NCI-H2107 treated with DMSO at 0.1 percent for 48 hours (cell line): ENCODE results near the gene KDM8.
A peak's percentile ranks its signal among the peaks of the same experiment; 100 is the strongest.

ENCODE experiments used
- DNase-seq: peaks from one replicate; lab custom pipeline; 2025; ENCODE audit not compliant: unreplicated experiment; lab: John Stamatoyannopoulos, UW

The KDM8 gene

DNA sequence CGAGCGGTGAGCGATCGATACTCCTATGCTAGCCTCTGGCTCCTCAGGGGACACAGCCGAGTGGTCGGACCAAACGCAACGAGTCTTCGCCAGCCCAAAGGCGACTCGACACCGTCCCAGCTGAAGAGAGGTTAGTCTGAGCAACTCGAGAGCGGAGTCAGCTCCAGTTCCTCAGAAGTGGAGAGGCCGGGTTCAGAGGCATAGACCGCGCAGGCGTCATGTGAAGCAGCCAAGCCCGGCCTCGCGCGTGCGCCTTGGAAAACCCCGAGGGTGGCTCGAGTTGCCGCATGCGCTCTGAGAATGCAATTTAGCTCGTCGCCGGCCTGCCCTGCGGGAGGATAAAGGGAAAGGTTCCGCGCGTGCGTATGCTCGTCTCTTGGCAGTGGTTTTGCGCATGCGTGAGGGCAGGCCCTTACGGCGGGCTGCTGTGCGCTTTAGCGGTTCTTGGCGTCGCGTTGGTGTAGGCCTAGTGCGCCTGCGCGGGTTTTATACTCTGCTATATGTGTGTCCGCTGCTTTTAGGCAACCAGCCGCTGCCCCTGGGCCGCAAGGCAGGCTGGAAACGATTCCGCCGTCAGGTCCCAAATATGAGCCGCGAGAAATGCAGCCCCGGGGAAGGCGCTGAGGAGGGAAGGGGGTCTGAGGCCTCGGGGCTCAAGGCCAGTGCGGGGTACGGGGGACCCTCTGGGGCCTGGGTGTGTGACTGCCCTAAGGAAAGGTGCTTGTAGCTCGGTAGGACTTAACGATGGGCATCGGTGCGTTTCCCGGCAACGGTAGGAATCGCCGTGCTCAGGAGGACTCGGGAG lies at the start of gene KDM8:
Gene KDM8, plus strand, starts transcription at position 20 of the 805 bp plus-strand sequence. CDS start 6,598 bp downstream, outside the sequence.
- DNase-seq: peak; percentile 98

DNA sequence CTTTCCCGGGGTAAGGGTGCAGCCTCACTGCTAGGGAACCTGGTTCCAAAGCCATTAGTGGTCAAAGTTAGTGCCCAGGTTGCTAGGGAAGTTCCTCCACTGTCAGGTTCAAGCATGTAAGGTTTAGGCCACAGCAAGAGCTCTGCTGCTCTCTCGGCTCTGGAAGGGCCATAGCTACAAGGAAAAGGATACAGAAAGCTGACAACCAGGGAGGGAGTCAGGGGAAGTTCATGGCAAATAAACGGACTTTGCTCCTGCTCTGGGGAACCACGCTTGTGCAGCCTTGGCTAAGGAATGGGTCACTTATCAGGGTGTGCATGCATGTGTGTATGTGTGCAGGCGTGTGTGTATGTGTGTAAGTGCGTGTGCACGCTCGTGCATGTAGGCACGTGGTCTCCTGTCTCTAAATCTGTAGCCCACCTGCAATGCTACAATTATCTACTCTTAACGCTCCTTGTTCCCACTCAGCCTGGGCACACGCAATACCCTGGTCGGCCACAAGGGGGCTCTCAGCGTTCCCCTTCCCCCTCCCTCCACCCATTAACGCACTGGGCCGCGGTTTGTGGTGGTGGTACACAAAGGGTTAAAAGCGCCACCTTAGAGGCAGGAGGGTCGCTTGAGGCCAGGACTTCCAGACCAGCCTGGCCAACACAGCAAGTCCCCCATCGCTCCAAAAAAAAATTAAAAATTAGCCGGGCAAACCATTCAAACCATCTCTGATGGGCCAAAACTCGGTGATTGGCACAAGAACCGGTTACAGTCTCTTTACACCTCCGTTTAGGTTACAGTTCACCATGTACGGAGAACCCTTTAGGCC lies 48.4 kb upstream of the KDM8 start:
- no peak for DNase-seq

DNA sequence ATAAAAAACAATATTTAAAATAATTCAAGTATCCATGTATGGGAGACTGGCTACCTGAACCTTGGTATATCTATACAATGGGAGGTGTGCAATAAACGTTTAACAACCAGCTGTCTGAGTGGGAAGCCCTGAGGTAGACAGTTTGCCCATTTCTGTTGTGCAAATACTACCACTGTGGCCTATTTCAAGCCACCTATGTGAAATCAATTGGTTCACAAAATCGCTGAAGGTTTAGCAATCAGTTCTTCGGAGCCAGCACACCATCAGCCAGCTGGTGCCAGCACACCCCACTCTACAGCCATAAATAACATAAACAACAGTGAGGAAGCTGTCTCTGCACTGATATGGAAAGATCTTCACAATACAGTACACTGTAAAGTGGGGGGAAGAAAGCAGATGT lies 46.7 kb upstream of the KDM8 start:
- DNase-seq: no peak

DNA sequence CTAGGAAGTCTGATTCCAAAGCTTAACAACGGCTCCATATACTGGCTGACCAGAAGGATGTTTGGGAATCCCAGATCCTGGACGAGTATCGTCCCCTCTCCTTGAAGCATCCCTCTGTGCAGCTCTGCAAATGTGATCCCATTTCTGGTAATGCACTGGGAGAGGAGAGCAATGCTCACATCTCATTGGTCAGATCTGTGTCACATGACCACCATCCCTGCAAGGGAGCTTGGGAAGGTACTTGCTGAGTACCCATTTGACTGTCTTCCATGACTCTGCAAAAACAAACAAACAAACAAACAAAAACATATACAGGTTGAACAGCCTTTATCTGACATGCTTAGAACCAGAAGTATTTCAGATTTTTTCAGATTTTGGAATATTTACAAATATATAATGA lies 41.9 kb upstream of the KDM8 start:
- DNase-seq: no peak

DNA sequence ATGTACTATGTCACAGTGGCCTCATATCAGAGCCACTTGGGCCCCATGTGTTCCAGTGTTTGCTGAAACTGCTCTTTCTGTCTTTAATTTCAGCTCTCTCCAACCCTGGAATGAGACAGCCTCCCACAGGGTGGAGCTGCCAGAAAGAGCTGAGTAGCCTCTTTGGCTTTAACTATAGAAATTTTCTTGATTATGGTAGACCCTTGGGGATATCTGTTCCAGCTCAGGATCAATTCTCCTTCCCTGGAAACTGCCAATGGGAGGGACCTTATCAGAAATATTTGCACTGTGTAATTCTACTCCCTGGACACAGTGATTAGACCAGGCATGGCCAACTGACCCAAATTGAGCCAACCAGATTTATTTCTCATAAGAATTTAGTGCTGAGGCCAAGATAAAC lies 39.0 kb upstream of the KDM8 start:
- no peak for DNase-seq

DNA sequence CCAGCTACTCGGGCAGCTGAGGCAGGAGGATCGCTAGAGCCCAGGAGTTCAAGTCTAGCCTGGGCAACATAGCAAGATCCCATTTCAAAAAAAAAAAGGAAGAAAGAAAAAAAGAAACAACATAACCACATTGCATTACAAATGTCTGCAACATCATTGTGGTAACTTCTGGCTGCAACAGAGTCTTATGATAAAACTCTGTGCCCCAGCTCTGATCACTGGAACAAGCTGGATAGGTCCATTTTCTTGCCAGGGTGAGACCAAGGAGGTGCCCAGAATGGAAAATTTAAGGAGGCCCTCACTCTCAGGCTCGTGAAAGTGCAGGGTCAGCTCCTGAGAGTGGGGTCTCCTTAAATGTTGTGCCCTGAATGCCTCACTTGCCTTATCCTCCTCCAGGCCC lies 37.8 kb upstream of the KDM8 start:
- DNase-seq: no peak

DNA sequence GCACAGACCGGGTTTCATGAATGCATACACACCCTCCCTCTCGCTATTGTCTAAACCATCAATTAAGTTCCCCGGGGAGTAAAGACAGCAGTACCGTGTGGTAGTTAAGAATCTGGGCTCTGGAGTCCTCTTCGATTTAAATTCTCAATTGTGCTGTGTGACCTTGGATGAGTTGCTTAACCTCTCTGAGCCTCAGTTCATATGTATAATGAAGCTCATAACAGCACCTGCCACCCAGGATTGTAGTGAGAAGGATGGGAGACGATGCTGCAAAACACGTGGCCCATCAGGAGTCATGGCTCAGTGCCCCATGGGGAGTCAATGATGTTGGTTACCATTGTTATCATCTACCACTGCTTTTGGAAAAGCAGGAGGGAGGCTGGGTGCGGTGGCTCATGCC lies 34.5 kb upstream of the KDM8 start:
- no peak for DNase-seq

DNA sequence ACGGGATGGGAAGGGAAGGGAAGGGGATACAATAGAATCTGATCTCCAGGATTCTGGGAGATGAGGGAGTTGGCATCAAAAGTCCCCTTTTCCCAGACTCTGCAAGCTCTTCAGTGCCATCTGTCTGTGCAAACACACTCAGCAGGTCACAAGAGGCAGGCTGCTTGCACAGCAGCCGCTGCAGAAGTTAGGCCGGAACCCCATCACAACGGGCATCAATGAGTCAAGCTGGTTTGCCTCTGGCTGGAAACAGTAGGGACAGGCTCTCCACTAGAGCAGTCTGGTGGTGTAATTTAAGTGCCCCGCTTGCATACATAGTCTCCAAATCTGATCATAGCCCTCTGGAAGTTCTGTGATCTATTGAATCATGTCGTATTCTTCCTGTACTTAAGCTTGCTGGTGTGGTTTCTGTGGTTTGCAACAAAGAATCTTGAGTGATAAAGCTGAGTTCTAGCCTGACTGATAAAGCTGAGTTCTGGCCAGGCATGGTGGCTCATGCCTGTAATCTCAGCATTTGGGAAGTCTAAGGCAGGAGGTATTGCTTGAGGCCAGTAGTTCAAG lies 33.7 kb upstream of the KDM8 start:
- peak; percentile 32 for DNase-seq

DNA sequence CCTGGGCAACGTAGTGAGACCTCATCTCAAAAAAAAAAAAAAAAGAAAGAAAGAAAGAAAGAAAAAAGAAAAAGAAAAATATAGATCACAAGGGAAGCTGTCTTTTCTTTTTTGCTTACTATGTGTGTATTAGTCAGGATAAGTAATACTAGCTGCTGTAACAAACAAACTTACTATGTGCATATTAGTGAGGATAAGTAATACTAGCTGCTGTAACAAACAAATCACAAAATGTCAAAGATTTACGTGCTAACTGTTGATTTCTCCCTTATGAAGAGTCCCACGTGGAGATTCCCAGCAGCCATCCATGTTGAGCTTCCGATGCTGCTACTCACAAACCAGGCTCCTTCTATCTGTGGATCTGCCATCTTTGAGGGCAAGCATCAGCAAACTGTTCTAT lies 31.7 kb upstream of the KDM8 start:
- DNase-seq: no peak

DNA sequence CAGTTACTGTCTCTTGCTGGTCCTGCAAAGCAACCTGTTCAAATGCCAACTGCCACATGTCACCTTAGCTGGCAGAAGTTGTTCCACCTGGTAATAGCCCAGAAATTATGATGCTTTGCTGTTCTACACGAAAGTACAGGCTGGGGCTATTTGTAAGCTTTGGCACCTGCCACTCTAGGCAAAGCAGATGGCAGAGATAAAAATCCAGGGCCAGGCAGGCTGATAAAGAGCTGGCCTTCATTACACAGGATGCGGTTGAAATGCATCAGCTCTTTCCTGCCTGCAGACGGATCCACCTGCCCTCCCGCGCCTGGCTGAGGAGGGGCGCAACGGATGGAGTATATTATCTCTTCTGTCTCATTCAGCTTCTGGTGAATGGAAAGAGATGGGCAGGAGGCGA lies 29.3 kb upstream of the KDM8 start:
- peak; percentile 51 for DNase-seq

DNA sequence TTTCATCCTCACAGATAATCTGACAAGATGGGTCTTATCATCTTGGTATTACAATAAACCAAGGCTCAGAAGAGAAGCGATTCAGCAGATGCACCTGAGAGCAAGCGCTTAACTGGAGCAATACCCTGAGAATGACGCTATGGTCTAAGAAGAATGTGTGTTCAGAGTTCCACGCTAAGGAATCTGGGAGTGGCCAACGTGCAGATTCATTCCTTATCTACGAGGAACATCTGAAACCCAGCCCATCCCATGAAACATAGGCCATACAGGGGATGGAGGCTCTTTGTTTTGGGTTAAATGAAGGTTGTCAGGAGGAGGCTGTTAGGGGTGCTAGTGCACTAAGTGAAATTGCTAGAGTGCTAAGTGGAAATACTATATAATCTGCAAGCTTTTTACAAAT lies 28.5 kb upstream of the KDM8 start:
- DNase-seq: no peak

DNA sequence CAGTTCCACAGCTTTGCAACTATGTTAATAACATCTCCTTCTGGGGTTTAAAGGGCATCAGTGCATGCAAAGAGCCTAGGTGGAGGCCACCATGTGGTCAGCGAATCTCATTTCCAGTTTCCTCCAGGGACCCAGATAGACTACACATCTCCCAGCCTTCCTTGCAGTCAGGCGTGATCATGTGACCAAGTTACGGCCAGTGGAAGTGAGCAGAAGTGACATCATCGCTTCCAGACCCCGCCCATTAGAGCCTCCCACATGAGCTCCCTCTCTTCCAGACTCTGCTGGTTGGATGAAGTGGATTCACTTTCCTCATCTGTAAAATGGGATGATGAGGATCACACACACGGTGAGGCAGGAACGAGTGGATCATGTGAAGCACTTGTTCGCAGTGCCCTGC lies 27.4 kb upstream of the KDM8 start:
- DNase-seq: no peak

DNA sequence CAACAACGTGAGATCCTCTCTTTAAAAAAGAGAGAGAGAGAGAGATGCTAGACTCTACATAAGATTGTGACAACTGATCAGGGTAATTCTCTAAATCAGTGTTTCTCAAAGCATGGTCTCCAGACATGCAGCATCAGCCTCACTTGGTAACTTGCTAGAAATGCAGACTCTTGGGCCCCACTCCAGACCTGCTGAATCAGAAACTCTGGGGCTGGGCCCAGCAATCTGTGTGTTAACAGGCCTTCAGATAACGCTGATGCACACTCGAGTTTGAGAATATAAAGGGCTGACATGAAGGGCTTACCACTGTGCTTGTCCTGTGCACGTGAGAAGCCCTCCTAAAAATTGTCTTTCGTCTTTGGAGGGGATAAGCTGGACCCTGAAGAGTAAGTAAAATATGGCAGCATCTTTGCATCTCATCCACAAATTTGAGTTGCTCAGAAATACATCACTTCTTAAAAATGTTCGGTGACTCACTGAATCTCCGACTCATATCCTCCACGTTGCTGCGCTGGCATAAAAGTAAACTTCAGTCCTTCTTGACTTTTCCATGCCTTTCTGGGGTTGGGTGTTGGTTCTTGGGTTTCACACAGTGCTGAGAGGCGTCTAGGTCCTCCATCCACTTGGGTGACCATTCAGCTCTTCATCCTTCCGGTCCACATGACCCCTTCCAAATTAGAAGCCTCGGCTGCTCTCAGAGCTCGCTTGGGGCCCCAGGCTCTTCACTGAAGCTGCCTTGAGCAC lies 26.1 kb upstream of the KDM8 start:
- no peak for DNase-seq

DNA sequence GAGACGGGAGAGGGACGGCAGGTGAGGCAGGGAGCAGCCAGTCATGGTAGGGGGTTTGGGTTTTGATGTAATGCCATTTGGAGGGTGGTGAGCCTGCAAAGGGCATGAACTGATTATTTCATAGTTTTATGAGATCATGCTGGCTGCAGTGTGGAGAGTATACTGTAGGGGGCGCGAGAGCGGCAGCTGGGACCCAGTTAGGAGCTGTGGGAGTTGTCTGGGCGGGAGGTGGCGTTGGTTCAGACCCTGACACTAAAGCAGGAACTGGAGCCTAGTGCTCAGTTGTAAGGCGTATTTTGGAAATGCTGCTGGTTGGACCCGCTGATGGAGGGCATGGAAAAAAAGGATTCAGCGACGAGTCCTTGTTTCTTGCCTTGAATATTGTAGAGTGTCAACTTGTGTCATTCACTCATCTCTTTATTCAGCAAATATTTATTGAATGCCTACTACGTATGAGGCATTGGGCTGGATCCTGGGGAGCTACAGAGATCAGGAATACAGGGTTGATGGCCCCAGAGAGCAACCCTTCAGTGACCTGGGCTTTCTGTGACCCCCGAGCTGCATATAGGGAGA lies 23.7 kb upstream of the KDM8 start:
- no peak for DNase-seq

DNA sequence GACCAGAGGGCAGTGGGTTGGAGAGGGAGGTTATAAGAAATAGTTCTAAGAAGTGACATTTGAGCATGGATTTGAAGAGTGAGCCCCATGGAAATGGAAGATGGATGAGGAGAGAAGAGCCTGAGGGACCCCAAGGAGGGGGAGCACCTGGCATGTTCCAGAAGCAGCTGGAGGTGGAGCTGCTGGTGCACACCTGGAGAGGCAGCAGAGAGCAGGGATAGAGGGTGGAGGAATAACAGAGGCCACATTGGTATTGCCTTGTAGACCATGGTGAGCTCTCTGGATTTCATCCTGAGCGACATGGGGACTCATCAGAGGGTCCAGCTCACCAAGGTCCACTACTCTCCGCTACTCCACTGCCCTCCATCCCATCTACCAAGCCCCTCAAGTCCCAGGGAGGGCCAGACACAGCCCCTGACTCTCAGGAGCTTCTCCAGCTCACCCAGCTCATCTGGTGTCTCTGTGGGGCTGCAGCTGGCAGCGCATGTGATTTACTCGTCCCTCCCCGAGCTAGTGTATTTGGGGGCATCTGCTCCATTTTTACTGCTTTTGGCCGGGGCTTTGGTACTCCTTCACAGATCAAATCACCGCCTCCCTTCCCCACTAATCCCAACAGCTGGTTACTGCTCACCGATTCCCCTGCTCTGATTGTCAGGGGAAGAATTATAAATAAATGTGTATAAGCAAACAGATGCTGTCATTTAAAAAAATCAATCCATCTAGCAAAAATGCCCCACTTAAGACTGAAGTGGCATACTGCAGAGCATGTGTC lies 22.1 kb upstream of the KDM8 start:
- no peak for DNase-seq

DNA sequence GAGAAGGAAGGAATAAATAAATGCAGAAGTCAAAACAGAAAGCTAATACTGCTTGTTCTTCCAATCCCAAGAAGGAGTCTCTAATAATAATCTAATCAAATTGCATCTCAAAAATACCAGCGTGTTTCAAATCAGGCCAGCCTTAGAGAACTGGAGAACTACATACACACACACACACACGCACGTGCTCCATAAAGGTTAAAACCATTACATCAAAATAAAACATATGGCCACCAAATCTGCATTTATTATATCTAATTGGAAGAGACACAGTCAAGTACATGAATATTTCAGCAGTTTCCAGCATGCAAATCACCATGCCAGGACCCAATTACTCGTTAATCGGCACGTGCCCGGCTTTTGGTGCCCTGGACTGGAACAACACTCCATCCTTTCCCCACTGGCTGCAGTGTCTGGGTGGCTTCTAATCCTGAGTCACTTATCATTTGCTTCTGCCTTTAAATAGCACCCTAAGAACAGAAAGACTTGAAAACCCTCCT lies 20.4 kb upstream of the KDM8 start:
- DNase-seq: no peak

DNA sequence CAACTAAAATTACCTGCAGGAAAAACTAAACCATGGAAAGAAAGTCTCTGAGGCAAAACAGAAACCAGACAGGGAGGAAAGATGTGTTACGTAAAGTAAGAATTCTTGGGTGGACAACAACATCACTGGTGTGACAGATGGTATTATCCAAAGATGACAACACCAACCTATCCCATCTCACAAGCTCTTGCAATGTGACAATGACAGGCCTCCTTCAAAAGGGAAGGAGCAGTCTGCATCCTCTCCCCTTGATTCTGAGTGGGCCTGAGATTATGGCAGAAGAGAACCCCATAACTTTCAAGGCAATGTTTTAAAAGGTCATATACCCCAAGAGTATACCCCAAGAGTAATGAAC lies 17.6 kb upstream of the KDM8 start:
- no peak for DNase-seq

DNA sequence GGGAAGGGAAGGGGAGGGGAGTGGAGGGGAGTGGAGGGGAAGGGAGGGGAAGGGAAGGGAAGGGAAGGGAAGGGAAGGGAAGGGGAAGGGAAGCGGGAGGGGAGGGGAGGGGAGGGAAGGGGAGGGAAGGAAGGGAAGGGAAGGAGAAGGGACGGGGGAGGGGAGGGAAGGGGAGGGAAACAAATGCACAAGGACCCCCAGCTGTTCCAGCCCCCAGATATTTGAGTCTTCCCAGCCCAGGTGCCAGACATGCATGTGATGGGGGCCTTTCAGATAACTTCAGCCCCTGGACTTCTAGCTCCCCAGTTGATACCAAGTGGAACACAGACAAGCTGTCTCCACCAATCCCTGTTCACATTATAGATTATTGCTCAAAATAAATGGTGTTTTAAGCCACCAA lies 14.7 kb upstream of the KDM8 start:
- no peak for DNase-seq

DNA sequence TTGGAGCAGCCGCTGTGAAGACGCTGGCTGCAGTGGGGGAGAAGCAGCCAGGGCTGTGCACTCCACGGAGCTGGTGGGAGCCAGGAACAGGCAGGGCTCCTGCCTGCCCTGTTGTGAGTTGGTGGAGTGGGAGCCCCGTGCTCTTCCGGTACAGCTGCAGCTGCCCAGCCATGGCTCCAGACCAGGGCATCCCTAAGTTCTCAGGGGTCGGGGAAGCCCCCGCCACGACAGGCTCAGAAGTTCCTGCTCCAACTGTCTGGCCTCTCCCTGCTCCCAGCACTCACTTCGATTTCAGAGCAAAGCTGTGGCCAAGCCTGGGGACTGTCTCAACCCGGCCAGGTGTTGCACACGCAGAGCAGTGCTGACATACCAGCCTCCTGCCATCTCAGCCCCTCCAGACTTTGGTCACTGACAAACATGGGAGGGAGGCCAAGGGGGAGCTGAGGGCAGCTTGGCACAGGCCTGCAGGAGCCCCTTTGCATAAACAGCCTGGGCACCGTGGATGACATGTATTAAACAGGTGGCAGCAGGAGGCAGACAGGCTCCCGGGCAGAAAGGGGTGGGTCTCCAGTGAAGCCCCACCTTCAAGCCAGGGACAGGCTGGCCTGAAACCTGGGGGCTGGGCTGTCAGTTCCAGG lies 13.9 kb upstream of the KDM8 start:
- peak; percentile 18 for DNase-seq
